Adrenal gland (tissue), 12 donors: ENCODE data around the gene ARPC5. TPM values are rescaled to one million over a fixed set of nuclear protein-coding genes. Genes with fewer than 3 reads are reported as not detected.

Source experiments
- DNase-seq, 7 donors: peaks; one replicate each; pipeline ENCODE4 v3.0.0-alpha.2; 2019 to 2020
- H3K27ac ChIP-seq, 5 donors: fragments of 200-600 bp; sonication (generic) in 4 of 5; 1 replicate in 3 of 5; 2 replicates in 2 of 5; pipeline versions ENCODE4 v1.5.1 to v1.8.0; 2016 to 2020; ENCODE audit warnings: mild to moderate bottlenecking in 1 of 5
- H3K27me3 ChIP-seq: fragments of 200-600 bp; 2 replicates; pipeline ENCODE4 v1.8.0; 2021
- H3K36me3 ChIP-seq, 2 donors: fragments of 200-600 bp; replicated peaks in 1 of 2; 1 replicate in 1 of 2; 2 replicates in 1 of 2; pipeline versions ENCODE4 v1.5.1 to v1.8.0; 2018 to 2022
- H3K4me1 ChIP-seq, 2 donors: fragments of 200-600 bp; replicated peaks in 1 of 2; 1 replicate in 1 of 2; 2 replicates in 1 of 2; pipeline versions ENCODE4 v1.5.1 to v1.8.0; 2018 to 2021
- H3K4me3 ChIP-seq, 4 donors: fragments of 200-600 bp; sonication (generic) in 3 of 4; one replicate each; pipeline ENCODE4 v1.5.1; 2016 to 2018
- H3K9me3 ChIP-seq, 3 donors: fragments of 200-600 bp; sonication (generic) in 1 of 3; replicated peaks in 1 of 3; 1 replicate in 2 of 3; 2 replicates in 1 of 3; pipeline versions ENCODE4 v1.5.1 to v1.8.0; 2016 to 2021
- POLR2A ChIP-seq, 2 donors: fragments of 450-650 bp; IDR thresholded peaks; one replicate each; pipeline ENCODE4 v1.6.1; 2017; ENCODE audit warnings: antibody characterized with exemption in 2 of 2, mild to moderate bottlenecking in 2 of 2, moderate library complexity in 1 of 2
- WGBS, 4 donors: extraction: QIAGEN DNeasy Blood & Tissue Kit in 2 of 4; methylation state at CpG; one replicate each; pipeline versions ENCODE4 v1.1.5 to v1.1.7; 2013 to 2017; 5-methylcytosine and 5-hydroxymethylcytosine counted together
- intact Hi-C, 2 donors: fragments of 100-400 bp; cut with DNase I; formaldehyde crosslinking; loops; one replicate each; pipeline versions ENCODE4 v1.14.1 to v1.15.0; 2022 to 2023
- polyA plus RNA-seq, 3 donors: library from polyadenylated mRNA; stranded (reverse); fragments of 200-250 nt in 2 of 3; fragments of 350-450 nt in 1 of 3; fragmentation: Illumina TruSeq in 1 of 3; extraction: RNeasy Lipid Tissue Mini Kit (QIAGEN cat#74804) in 1 of 3; gene quantifications; one replicate each; pipeline ENCODE4 v1.2.3, GENCODE V29; 2013 to 2014
- total RNA-seq, 9 donors: library from RNA; depleted of rRNA in 4 of 9; stranded (reverse); fragments of >200 nt in 4 of 9; fragments of 120-200 nt in 1 of 9; fragmentation: NEBNext Ultra II Directional in 1 of 9; extraction: Animal tissue kit (Norgen Biotek cat#: 25700) in 1 of 9; gene quantifications; one replicate each; pipeline versions ENCODE4 v1.1.0 to v1.2.4, GENCODE V29; 2013 to 2023
- TF ChIP-seq, protein P1 (sequence below), 6 experiments: fragments of 450-650 bp in 4 of 6; fragments of 200-600 bp in 2 of 6; sonication (generic) in 1 of 6; IDR thresholded peaks; 1 replicate in 5 of 6; 2 replicates in 1 of 6; pipeline versions ENCODE4 v1.5.1 to v1.8.0; 2016 to 2021; ENCODE audit warnings: antibody characterized with exemption in 6 of 6, mild to moderate bottlenecking in 2 of 6, moderate library complexity in 1 of 6
- donor health status: healthy with polysubstance abuse.
- donor health status: Bipolar disorder and iron deficiency.
- donor health status: DM: yes; HTN: yes; CAD: no.
- donor health status: DM: no; HTN: no; CAD: no.
- donor health status: DM: no; HTN: no; CAD: no.
- donor health status: DM: yes; HTN: yes; CAD: no.

The ARPC5 gene
- total and polyA plus RNA-seq, 12 donors = 48.1 to 133 (median 85.0) TPM

DNA sequence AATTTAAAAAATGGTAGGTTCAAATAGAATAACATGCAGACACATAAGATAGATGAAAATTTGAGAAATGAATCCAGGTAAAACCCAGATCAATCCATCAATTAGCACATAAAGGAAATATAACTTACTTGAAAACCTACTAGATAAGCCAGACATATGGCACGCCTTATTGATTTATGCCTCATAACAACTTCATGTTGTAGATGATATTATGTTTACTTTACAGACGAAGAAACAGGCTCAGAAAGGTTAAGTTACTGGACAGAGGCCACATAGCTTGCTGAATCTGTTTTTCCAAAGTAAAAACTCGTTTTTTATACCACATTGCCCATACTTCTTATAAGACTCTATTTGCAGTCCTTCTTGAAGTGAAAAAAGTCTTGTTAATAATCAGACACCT is 23.2 kb downstream of the ARPC5 start:
- TF ChIP-seq, protein P1, sequence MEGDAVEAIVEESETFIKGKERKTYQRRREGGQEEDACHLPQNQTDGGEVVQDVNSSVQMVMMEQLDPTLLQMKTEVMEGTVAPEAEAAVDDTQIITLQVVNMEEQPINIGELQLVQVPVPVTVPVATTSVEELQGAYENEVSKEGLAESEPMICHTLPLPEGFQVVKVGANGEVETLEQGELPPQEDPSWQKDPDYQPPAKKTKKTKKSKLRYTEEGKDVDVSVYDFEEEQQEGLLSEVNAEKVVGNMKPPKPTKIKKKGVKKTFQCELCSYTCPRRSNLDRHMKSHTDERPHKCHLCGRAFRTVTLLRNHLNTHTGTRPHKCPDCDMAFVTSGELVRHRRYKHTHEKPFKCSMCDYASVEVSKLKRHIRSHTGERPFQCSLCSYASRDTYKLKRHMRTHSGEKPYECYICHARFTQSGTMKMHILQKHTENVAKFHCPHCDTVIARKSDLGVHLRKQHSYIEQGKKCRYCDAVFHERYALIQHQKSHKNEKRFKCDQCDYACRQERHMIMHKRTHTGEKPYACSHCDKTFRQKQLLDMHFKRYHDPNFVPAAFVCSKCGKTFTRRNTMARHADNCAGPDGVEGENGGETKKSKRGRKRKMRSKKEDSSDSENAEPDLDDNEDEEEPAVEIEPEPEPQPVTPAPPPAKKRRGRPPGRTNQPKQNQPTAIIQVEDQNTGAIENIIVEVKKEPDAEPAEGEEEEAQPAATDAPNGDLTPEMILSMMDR (IDR thresholded peaks at IDR 0.05) = no peak
- no peak for TF ChIP-seq POLR2A (IDR thresholded peaks at IDR 0.05)
- H3K4me3 ChIP-seq = no peak overlapping the region
- intact Hi-C loops = no loop called here
- peaks cover 0 to 1% of the 10 kb centered on the region in 2 donors for H3K4me1 ChIP-seq
- no peak for DNase-seq
- H3K27ac ChIP-seq = no peak overlapping the region
- H3K36me3 ChIP-seq = no peaks in the 10 kb centered on the region
- WGBS, 4 donors = 70 to 76% (median 73%) methylated on average over 3 of the region's 3 CpGs
- no peaks in the 10 kb centered on the region for H3K27me3 ChIP-seq
- no peaks in the 10 kb centered on the region for H3K9me3 ChIP-seq

DNA sequence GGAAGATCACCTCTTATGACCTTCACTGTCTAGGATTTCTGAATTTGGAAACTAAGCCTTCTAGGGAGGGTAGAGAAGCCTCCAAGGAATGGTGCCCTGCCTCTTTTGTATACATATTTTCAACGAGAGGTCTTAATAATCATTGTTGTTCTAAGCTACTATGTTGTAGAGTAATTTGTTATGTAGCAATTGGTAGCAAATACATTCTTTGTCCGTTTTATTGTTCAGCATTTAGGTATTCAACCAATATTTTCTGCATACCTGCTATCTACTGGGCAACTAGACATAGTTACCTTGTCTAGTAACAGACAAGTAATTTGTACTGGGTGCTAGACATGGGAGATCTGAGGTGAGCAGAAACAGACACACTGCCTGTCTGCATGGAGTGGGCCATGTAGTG is 24.6 kb downstream of the ARPC5 start:
- WGBS, 4 donors = 29 to 81% (median 54%) methylated on average over 2 of the region's 2 CpGs
- Histone ChIP-seq H3K27ac (no peak overlapping the region), H3K4me1 (peaks cover 0 to 5% of the 10 kb centered on the region in 2 donors), H3K4me3 (no peak overlapping the region), H3K9me3 (no peaks in the 10 kb centered on the region), H3K36me3 (no peaks in the 10 kb centered on the region), H3K27me3 (no peaks in the 10 kb centered on the region)
- TF ChIP-seq, protein P1 (IDR thresholded peaks at IDR 0.05) = no peak
- TF ChIP-seq POLR2A (IDR thresholded peaks at IDR 0.05) = no peak
- no peak for DNase-seq
- intact Hi-C loops = no loop called here

DNA sequence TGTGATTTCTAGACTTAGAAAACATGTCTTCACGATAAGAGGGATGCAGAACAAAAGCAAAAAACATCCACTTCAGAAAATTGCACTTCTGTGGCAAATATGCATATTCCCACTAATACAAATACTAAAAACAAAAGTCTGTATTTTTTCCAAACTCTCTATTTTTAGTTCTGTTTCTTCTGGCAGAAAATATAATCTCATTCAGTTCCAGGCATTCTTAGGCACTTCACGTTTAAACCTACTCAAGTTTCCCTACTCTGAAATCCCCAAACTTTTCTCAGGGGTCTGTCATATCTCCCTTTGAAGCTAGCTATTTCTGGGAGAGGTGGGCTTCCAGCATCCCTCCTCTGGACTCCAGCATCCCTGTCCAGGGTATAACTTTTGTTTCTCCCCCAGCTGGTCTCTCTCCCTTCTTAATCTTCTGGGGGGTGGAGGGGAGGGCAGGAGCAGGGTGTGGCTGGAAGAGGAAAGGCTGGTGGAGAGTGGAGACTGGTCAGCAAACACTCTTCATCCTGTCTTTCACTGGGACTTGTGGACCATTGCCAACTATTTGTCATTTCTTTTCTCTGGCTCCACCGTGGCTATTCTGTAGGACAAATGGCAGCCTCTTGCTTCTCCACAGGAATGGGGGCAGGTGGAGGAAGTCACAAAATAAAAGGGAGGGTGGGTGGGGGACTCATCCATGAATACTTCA is 25.7 kb downstream of the ARPC5 start:
- TF ChIP-seq, protein P1 (IDR thresholded peaks at IDR 0.05) = no peak
- no peak for TF ChIP-seq POLR2A (IDR thresholded peaks at IDR 0.05)
- Histone ChIP-seq H3K4me3 (no peak overlapping the region), H3K9me3 (no peaks in the 10 kb centered on the region), H3K27ac (peak overlapping the region in 3 of 5 donors; percentile 1 to 49 (median 5)), H3K27me3 (no peaks in the 10 kb centered on the region), H3K36me3 (no peaks in the 10 kb centered on the region), H3K4me1 (peaks cover 0 to 5% of the 10 kb centered on the region in 2 donors)
- DNase-seq = no peak
- intact Hi-C loops = no loop called here
- 31 to 35% (median 33%) methylated on average over 3 of the region's 3 CpGs for WGBS, 4 donors

DNA sequence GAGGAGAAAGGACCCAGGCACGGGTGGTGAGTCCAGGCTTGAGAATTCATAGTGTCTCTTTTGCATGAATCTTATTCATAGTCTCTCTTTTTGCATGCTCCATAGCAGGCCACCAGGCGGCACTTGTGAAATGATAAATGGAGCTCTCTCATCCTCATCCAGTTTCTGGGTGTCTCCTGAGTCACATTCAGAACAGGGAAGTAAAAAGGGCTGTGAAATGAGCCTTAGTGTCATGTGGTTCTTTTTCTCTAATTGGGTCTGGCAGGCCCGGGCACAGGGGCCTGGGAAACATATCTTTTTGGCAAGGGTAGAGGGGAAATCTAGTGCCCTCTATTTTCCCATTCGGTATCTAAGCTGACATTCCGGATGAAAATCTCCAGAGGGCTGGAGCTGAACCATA is 26.3 kb downstream of the ARPC5 start:
- 31 to 58% (median 45%) methylated on average over 5 of the region's 5 CpGs for WGBS, 4 donors

More for the DNA sequence above, 26.3 kb downstream of the ARPC5 start:
- peak in 6 of 7 donors; percentile 31 to 86 (median 52) for DNase-seq
- Histone ChIP-seq H3K27me3 (no peaks in the 10 kb centered on the region), H3K4me1 (peaks cover 0 to 5% of the 10 kb centered on the region in 2 donors), H3K27ac (peak overlapping the region in 2 of 5 donors; percentile 1 to 49), H3K36me3 (no peaks in the 10 kb centered on the region), H3K9me3 (no peaks in the 10 kb centered on the region), H3K4me3 (no peak overlapping the region)
- intact Hi-C loops = no loop called here
- TF ChIP-seq POLR2A (IDR thresholded peaks at IDR 0.05) = no peak
- TF ChIP-seq, protein P1 (IDR thresholded peaks at IDR 0.05) = peak; percentile 13 to 64 (median 45)
